IMR-90 (cell line): ENCODE results near the gene POLRMT. TPM values are rescaled to one million over a fixed set of nuclear protein-coding genes. Genes with fewer than 3 reads are reported as not detected.

ENCODE experiments used
- ATAC-seq: fragments of 200-7000 bp; cut with Tn5 transposase; 2 replicates; pipeline ENCODE4 v1.9.1; 2020; ENCODE audit warnings: low read depth, mild to moderate bottlenecking, moderate library complexity
- BruUV-seq: library from RNA; stranded (reverse); fragments of 400-500 nt; replicated peaks from 2 replicates; lab custom pipeline; 2021; lab: Mats Ljungman, UMichigan
- CTCF ChIA-PET: fragments of 300-600 bp; formaldehyde crosslinking; extraction: SDS; loops from one replicate; lab custom pipeline; 2021; ENCODE audit warnings: antibody characterized with exemption; lab: Yijun Ruan, JAX
- POLR2A ChIA-PET: fragments of 300-600 bp; sonication (Branson Sonifier 250); formaldehyde crosslinking; loops from one replicate; lab custom pipeline; 2022; ENCODE audit warnings: antibody characterized with exemption; ENCODE audit not compliant: unreplicated experiment; lab: Charles Lee
- DNase-seq: peaks from one replicate; pipeline ENCODE4 v3.0.0; 2013
- H2AFZ ChIP-seq: replicated peaks from 2 replicates; pipeline ENCODE3; 2013; ENCODE audit warnings: low read length, mild to moderate bottlenecking; ENCODE audit not compliant: poor library complexity
- H2AK5ac ChIP-seq: 2 replicates; pipeline ENCODE4 v1.6.1; 2013; ENCODE audit warnings: low read depth, low read length, inconsistent platforms
- H2AK9ac ChIP-seq: replicated peaks from 2 replicates; pipeline ENCODE3; 2013; ENCODE audit warnings: mild to moderate bottlenecking, low read depth, low read length, moderate library complexity; ENCODE audit not compliant: poor library complexity
- H2BK120ac ChIP-seq: 2 replicates; pipeline ENCODE4 v1.6.1; 2013; ENCODE audit warnings: low read depth, low read length, inconsistent platforms
- H2BK15ac ChIP-seq: 3 replicates; pipeline ENCODE4 v1.6.1; 2013; ENCODE audit warnings: low read depth, low read length, inconsistent platforms
- H2BK20ac ChIP-seq: 2 replicates; pipeline ENCODE4 v1.6.1; 2013; ENCODE audit warnings: low read depth, mild to moderate bottlenecking, inconsistent platforms, low read length, moderate library complexity
- H2BK5ac ChIP-seq: 2 replicates; pipeline ENCODE4 v1.6.1; 2013; ENCODE audit warnings: mild to moderate bottlenecking, low read depth, low read length, inconsistent platforms; ENCODE audit not compliant: poor library complexity, severe bottlenecking
- H3K14ac ChIP-seq: replicated peaks from 2 replicates; pipeline ENCODE4 v1.6.1; 2013; ENCODE audit warnings: low read depth, low read length, inconsistent platforms
- H3K18ac ChIP-seq: 2 replicates; pipeline ENCODE4 v1.6.1; 2013; ENCODE audit warnings: low read depth, low read length, control low read depth
- H3K23ac ChIP-seq: 2 replicates; pipeline ENCODE4 v1.6.1; 2013; ENCODE audit warnings: low read depth, low read length, inconsistent platforms
- H3K27ac ChIP-seq: 2 replicates; pipeline ENCODE4 v1.5.1; 2013; ENCODE audit warnings: mild to moderate bottlenecking, control low read depth, low read length; ENCODE audit not compliant: insufficient read depth
- H3K27me3 ChIP-seq: 2 replicates; pipeline ENCODE4 v1.6.1; 2013; ENCODE audit warnings: low read length; ENCODE audit not compliant: control insufficient read depth, insufficient read depth
- H3K36me3 ChIP-seq: 2 replicates; pipeline ENCODE4 v1.6.1; 2013; ENCODE audit warnings: low read length, mixed read lengths; ENCODE audit not compliant: control insufficient read depth, insufficient read depth
- H3K4ac ChIP-seq: 2 replicates; pipeline ENCODE4 v1.6.1; 2013; ENCODE audit warnings: low read depth, low read length, inconsistent platforms
- H3K4me1 ChIP-seq: 2 replicates; pipeline ENCODE4 v1.6.1; 2013; ENCODE audit warnings: low read length, mixed read lengths; ENCODE audit not compliant: control insufficient read depth, insufficient read depth
- H3K4me2 ChIP-seq: 2 replicates; pipeline ENCODE4 v1.6.1; 2013; ENCODE audit warnings: low read depth, mild to moderate bottlenecking, control low read depth, low read length, moderate library complexity
- H3K4me3 ChIP-seq: 2 replicates; pipeline ENCODE4 v1.5.1; 2013; ENCODE audit warnings: low read depth, mild to moderate bottlenecking, control low read depth, low read length, moderate library complexity; ENCODE audit not compliant: insufficient read depth
- H3K56ac ChIP-seq: 2 replicates; pipeline ENCODE4 v1.6.1; 2013; ENCODE audit warnings: low read length, inconsistent platforms; ENCODE audit not compliant: insufficient read depth; ENCODE audit errors: extremely low read depth
- H3K79me1 ChIP-seq, 2 experiments: 2 replicates each; pipeline ENCODE4 v1.6.1; 2013; ENCODE audit warnings: low read length in 2 of 2, inconsistent platforms in 1 of 2, low read depth in 1 of 2
- H3K9ac ChIP-seq: 2 replicates; pipeline ENCODE4 v1.6.1; 2013; ENCODE audit warnings: low read depth, low read length, control low read depth
- H3K9me1 ChIP-seq: 2 replicates; pipeline ENCODE4 v1.6.1; 2013; ENCODE audit warnings: low read length, inconsistent platforms; ENCODE audit not compliant: insufficient read depth
- H3K9me3 ChIP-seq: 2 replicates; pipeline ENCODE4 v1.6.1; 2013; ENCODE audit warnings: low read length; ENCODE audit not compliant: control insufficient read depth, insufficient read depth
- H4K20me1 ChIP-seq: 2 replicates; pipeline ENCODE4 v1.6.1; 2013; ENCODE audit warnings: low read length, inconsistent platforms; ENCODE audit not compliant: insufficient read depth
- H4K5ac ChIP-seq: 2 replicates; pipeline ENCODE4 v1.6.1; 2013; ENCODE audit warnings: mild to moderate bottlenecking, low read depth, low read length, control low read depth
- H4K8ac ChIP-seq, 2 experiments: 2 replicates each; pipeline ENCODE4 v1.6.1; 2013; ENCODE audit warnings: low read depth in 2 of 2, low read length in 2 of 2, control low read depth in 1 of 2, inconsistent platforms in 1 of 2
- H4K91ac ChIP-seq: 2 replicates; pipeline ENCODE4 v1.6.1; 2013; ENCODE audit warnings: low read depth, low read length, inconsistent platforms; ENCODE audit not compliant: insufficient read depth
- BHLHE40 ChIP-seq: fragments of 150-350 bp; IDR thresholded peaks from 2 replicates; pipeline ENCODE4 v1.6.1; 2016; ENCODE audit warnings: mild to moderate bottlenecking, low read depth, low read length
- CEBPB ChIP-seq: IDR thresholded peaks from 2 replicates; pipeline ENCODE4 v1.6.1; 2012; ENCODE audit warnings: low read depth, low read length, improper control_type of control experiment
- RAD21 ChIP-seq: IDR thresholded peaks from 2 replicates; pipeline ENCODE4 v1.6.1; 2012; ENCODE audit warnings: low read length, improper control_type of control experiment
- RCOR1 ChIP-seq: IDR thresholded peaks from 2 replicates; pipeline ENCODE4 v1.6.1; 2012; ENCODE audit warnings: mild to moderate bottlenecking, low read length, improper control_type of control experiment; ENCODE audit not compliant: insufficient replicate concordance
- SMC3 ChIP-seq: fragments of 150-350 bp; IDR thresholded peaks from 2 replicates; pipeline ENCODE4 v1.6.1; 2016; ENCODE audit warnings: low read depth, mild to moderate bottlenecking, antibody characterized with exemption, low read length, moderate library complexity
- WGBS, 2 experiments: methylation state at CpG; one replicate each; pipeline versions ENCODE4 v1.1.5 to v1.1.7; 2013; ENCODE audit warnings: missing lambda C conversion rate in 2 of 2; ENCODE audit not compliant: insufficient read length in 1 of 2; ENCODE audit errors: extremely low coverage in 2 of 2; 5-methylcytosine and 5-hydroxymethylcytosine counted together
- dilution Hi-C: fragments of 300-500 bp; cut with HindIII; formaldehyde crosslinking; loops from one replicate; pipeline ENCODE4 v1.14.3; 2018; ENCODE audit warnings: low sequenced_read_pairs; ENCODE audit not compliant: unreplicated experiment
- in situ Hi-C: fragments of 300-500 bp; cut with MboI; formaldehyde crosslinking; loops from 3 replicates; pipeline ENCODE4 v1.14.3; 2019; ENCODE audit warnings: low sequenced_read_pairs, inconsistent platforms, mixed read lengths
- intact Hi-C: fragments of 100-400 bp; cut with micrococcal nuclease; formaldehyde crosslinking; loops from 2 replicates; pipeline ENCODE4 v1.10.0; 2022
- polyA plus RNA-seq, 3 experiments: library from polyadenylated mRNA; depleted of rRNA; stranded (reverse); fragments of >200 nt; gene quantifications; 2 replicates each; pipeline ENCODE4 v1.2.3, GENCODE V29; 2012; ENCODE audit warnings: low replicate concordance in 1 of 3
- total RNA-seq: library from RNA; depleted of rRNA; stranded (reverse); fragments of >200 nt; gene quantifications from 2 replicates; pipeline ENCODE4 v1.2.3, GENCODE V29; 2012

POLRMT gene
- total and polyA plus RNA-seq, 2 of the 4 experiments (the other 2 are of a cell fraction) = 9.9 to 29.6 TPM

GRCh38 chr19:589693-590395 is 43.5 kb downstream of the POLRMT start, which contains the start of gene HCN2:
Gene HCN2, plus strand, starts transcription at chr19:589881. Its CDS starts 65 bp downstream, at chr19:589946.
- BruUV-seq = no TSS peak
- no peak within 1 kb of the TSS for H3K9ac ChIP-seq
- H3K4ac ChIP-seq = no peak within 1 kb of the TSS
- no peak within 1 kb of the TSS for H4K91ac ChIP-seq
- H3K4me2 ChIP-seq = peak within 1 kb of the TSS; percentile 64
- intact Hi-C loops (loop anchor here (2.0 kb wide), 1 partner anchor 43 kb away; the partner anchor contains the start of gene POLRMT), dilution Hi-C loops (no loop called here), in situ Hi-C loops (loop anchor here (5.0 kb wide), 1 partner anchor 142 kb away; no protein-coding TSS in a partner anchor)
- no peak within 1 kb of the TSS for H2BK15ac ChIP-seq
- H3K23ac ChIP-seq = no peak within 1 kb of the TSS
- no peak within 1 kb of the TSS for H2AK9ac ChIP-seq
- CTCF ChIA-PET = no interaction called here
- no peaks in the 10 kb centered on the region for H3K9me1 ChIP-seq
- peak within 1 kb of the TSS; percentile 61 for H2AFZ ChIP-seq
- H3K56ac ChIP-seq = no peak within 1 kb of the TSS
- no peak within 1 kb of the TSS for H2AK5ac ChIP-seq
- H3K14ac ChIP-seq = no peak within 1 kb of the TSS
- no peak within 1 kb of the TSS for H2BK5ac ChIP-seq
- H3K9me3 ChIP-seq = no peaks in the 10 kb centered on the region
- H3K27me3 ChIP-seq = peaks cover 24% of the 10 kb centered on the region
- no peak within 1 kb of the TSS for H4K8ac ChIP-seq
- no peaks in the 10 kb centered on the region for H3K79me1 ChIP-seq
- no peak within 1 kb of the TSS for H3K18ac ChIP-seq
- H2BK20ac ChIP-seq = no peak within 1 kb of the TSS
- WGBS, 2 experiments = 0% methylated on average over 7 of the region's 132 CpGs; no CpG with 5 or more reads in 1 of the 2 experiments
- POLR2A ChIA-PET = no interaction called here
- TF ChIP-seq RCOR1 = no peak
- TF ChIP-seq BHLHE40 = no peak
- no peak for TF ChIP-seq SMC3
- no peak for TF ChIP-seq RAD21
- no peak for TF ChIP-seq CEBPB
- peaks cover 33% of the 10 kb centered on the region for H4K20me1 ChIP-seq
- peaks cover 5% of the 10 kb centered on the region for H3K4me1 ChIP-seq
- H3K4me3 ChIP-seq = peak within 1 kb of the TSS; percentile 36
- ATAC-seq (peak; percentile 38), DNase-seq (no peak)
- H2BK120ac ChIP-seq = no peak within 1 kb of the TSS
- H3K27ac ChIP-seq = no peak within 1 kb of the TSS
- H4K5ac ChIP-seq = no peak within 1 kb of the TSS
- H3K36me3 ChIP-seq = no peaks in the 10 kb centered on the region
